GM12873 (cell line): ENCODE measurements around the gene PYY.

Experiments
- CTCF ChIP-seq: IDR thresholded peaks from 2 replicates; pipeline ENCODE4 v1.5.1; 2012; ENCODE audit warnings: low read depth, mild to moderate bottlenecking, moderate library complexity, low read length, control low read depth; ENCODE audit not compliant: insufficient read depth; ENCODE audit errors: missing control alignments

Gene PYY

DNA sequence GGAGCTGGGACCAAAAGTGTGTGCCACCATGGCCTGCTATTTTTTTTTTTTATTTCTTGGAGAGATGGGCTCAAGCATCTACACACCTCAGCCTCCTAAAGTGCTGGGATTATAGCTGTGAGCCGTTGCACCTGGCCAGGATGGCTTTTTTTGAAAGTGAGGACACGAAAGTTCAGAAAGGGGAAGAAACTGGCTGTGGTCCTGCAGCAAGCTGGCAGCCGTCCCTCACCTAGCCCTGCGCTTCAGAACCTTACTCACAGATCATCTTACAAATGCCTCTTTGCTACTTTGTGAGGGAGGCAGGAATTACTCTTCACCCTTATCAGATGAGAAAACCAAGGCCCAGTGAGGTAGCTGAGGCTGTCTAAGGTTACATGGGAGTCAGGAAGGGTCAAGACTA is 7.0 kb downstream of the PYY start:
- no peak for TF ChIP-seq CTCF

DNA sequence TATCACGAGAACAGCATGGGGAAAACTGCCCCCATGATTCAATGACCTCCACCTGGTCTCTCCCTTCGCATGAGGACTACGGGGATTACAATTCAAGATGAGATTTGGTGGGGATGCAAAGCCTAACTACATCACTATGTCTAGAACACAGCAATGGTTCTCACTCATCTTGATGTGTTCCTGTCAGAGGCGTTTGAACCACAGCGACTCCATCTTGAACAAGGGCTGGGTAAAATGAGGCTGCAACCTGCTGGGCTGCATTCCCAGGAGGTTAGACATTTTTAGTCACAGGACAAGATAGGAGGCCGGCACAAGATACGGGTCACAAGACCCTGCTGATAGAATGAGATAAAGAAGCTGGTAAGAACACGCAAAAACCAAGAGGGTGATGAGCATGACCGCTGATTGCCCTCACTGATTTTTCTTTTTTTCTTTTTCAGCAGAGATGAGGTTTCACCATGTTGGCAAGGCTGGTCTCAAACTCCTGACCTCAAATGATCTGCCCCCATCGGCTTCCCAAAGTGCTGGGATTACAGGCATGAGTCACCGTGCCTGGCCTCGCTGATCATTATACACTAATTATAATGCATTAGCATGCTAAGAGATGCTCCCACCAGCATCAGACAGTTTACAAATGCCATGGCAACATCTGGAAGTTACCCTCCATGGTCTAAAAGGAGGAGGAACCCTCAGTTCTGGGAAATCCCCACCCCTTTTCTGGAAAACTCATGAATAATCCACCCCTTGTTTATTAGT is 8.5 kb downstream of the PYY start:
- TF ChIP-seq CTCF, result no peak

- TF ChIP-seq CTCF, result no peak
Measured at GRCh38 chr17:43942051-43942685, 11.6 kb downstream of the PYY start, which contains the start of gene PPY. PPY (minus strand) TSS chr17:43942476; CDS start chr17:43941654, 822 bp downstream.

DNA sequence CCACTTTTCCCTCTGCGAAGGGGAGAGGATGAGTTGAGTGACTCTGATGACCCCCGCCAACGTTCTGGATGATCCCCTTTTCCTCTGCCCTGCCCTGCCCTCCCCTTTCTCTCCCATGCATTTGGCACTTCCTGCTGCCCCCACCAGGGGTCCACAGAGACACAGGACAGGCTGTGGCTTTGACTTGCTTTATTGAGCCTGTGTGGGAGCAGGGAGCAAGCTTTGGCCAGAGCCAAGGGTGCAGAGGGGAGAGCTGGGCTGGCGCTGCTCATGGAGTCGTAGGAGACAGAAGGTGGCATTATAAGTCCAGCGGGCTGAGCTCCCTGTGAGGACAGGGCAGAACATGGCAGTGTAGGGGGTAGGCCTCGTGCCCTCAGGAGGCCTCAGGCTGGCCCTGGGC is 13.1 kb downstream of the PYY start:
- peak; percentile 60 for TF ChIP-seq CTCF

- no peak for TF ChIP-seq CTCF
Measured at GRCh38 chr17:43939886-43940285, 13.9 kb downstream of the PYY start.

GRCh38 chr17:43938838-43939182 is 14.9 kb downstream of the PYY start:
- no peak for TF ChIP-seq CTCF

DNA sequence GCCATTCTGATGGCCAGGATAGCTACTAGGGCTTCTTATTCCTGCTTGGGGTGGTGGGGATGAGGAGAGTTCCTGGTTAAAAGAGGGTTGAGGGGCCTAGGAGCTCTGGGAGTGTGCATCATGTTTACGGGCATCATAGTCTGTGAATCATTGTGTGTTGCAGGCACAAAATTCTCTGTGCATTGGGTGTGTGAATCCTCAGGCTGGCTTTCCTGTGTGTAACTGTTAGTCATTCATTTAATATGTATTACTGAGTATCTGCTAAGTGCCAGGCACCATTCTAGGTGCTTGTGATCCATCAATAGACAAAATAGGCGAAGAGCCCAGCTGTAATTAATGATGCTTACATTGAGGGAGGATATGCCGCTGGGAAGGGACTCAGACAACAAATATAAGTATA is 17.3 kb downstream of the PYY start:
- TF ChIP-seq CTCF, result no peak
